ENCODE measurements around the gene ACADVL. TPM values are rescaled to one million over a fixed set of nuclear protein-coding genes. Genes with fewer than 3 reads are reported as not detected.

Gene ACADVL
- polyA plus RNA-seq, 1 of the 3 experiments (the other 2 are of a cell fraction), result 635 TPM

DNA sequence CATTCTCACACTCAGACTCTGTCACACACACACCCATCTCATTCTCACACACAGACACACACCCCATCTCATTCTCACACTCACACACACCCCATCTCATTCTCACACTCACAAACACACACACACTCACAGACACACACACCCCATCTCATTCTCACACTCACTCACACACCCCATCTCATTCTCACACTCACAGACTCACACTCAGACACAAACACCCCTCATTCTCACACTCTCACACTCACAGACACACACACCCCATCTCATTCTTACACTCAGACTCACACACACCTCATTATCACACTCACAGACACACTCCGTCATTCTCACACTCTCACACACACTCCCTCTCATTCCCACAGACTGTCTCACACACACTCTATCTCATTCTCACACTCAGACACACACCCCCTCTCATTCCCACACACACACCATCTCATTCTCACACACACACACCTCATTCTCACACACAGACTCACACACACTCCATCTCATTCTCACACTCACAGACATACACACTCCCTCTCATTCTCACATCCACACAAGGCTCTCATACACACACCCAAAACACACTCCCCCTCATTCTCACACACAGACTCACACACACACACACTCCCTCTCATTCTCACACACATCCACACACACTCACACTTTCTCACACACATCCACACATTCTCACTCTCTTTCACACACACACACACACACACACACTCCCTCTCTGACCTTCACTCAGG is 43.5 kb upstream of the ACADVL start:
- H3K79me2 ChIP-seq (ENCODE audit: insufficient read depth), result no peaks in the 10 kb centered on the region
- ChIA-PET POLR2A (interaction anchor here (0.6 kb wide), 1 partner anchor 228 kb away, joined by 3 read pairs; the partner anchor contains the start of gene TMEM256), CTCF (interaction anchor here (1.3 to 12.9 kb wide), 17 partner anchors 9 to 308 kb away, joined by 3 to 217 read pairs (median 10); partner anchors contain the start of genes ASGR2, POLR2A and SLC16A11)
- H3K9me3 ChIP-seq, result no peaks in the 10 kb centered on the region
- H3K4me2 ChIP-seq, result no peak overlapping the region
- no peaks in the 10 kb centered on the region for H3K36me3 ChIP-seq (replicated peaks in 1 of 2; ENCODE audit: control insufficient read depth in 1 of 2, insufficient read depth in 2 of 2, low read length in 1 of 2)
- H3K27ac ChIP-seq (ENCODE audit: low read depth in 2 of 2, low read length in 1 of 2), result no peak overlapping the region
- H2AFZ ChIP-seq (ENCODE audit: low read depth), result no peak overlapping the region
- H3K9ac ChIP-seq, result no peak overlapping the region
- H3K4me3 ChIP-seq (ENCODE audit: low read depth in 2 of 2, low read length in 1 of 2), result no peak overlapping the region
- H3K4me1 ChIP-seq (ENCODE audit: control insufficient read depth in 1 of 2, insufficient read depth in 2 of 2, low read depth in 1 of 2, low read length in 1 of 2), result peaks cover 0 to 8% of the 10 kb centered on the region in 2 experiments; a peak in 1 of 4 replicates
- TF ChIP-seq MXI1 (IDR thresholded peaks at IDR 0.05; ENCODE audit: low read depth, low read length) (no peak), FOSL2 (IDR thresholded peaks at IDR 0.05; ENCODE audit: borderline replicate concordance, low read depth) (no peak), RAD21 (IDR thresholded peaks at IDR 0.05; ENCODE audit: low read length) (no peak), FOXM1 (IDR thresholded peaks at IDR 0.05; ENCODE audit: low read depth) (no peak), GABPA (IDR thresholded peaks at IDR 0.05; ENCODE audit: low read depth) (no peak), TEAD4 (IDR thresholded peaks at IDR 0.05; ENCODE audit: borderline replicate concordance, insufficient read depth) (no peak), RCOR1 (IDR thresholded peaks at IDR 0.05; ENCODE audit: low read length) (no peak), TCF12 (IDR thresholded peaks at IDR 0.05) (no peak), NFIC (IDR thresholded peaks at IDR 0.05; ENCODE audit: borderline replicate concordance) (no peak), FOXJ3 (CRISPR knock-in tag; IDR thresholded peaks at IDR 0.05) (no peak)
- TF ChIP-seq, protein P1, sequence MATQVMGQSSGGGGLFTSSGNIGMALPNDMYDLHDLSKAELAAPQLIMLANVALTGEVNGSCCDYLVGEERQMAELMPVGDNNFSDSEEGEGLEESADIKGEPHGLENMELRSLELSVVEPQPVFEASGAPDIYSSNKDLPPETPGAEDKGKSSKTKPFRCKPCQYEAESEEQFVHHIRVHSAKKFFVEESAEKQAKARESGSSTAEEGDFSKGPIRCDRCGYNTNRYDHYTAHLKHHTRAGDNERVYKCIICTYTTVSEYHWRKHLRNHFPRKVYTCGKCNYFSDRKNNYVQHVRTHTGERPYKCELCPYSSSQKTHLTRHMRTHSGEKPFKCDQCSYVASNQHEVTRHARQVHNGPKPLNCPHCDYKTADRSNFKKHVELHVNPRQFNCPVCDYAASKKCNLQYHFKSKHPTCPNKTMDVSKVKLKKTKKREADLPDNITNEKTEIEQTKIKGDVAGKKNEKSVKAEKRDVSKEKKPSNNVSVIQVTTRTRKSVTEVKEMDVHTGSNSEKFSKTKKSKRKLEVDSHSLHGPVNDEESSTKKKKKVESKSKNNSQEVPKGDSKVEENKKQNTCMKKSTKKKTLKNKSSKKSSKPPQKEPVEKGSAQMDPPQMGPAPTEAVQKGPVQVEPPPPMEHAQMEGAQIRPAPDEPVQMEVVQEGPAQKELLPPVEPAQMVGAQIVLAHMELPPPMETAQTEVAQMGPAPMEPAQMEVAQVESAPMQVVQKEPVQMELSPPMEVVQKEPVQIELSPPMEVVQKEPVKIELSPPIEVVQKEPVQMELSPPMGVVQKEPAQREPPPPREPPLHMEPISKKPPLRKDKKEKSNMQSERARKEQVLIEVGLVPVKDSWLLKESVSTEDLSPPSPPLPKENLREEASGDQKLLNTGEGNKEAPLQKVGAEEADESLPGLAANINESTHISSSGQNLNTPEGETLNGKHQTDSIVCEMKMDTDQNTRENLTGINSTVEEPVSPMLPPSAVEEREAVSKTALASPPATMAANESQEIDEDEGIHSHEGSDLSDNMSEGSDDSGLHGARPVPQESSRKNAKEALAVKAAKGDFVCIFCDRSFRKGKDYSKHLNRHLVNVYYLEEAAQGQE (IDR thresholded peaks at IDR 0.05; ENCODE audit: low read depth, low read length), result no peak
- TF ChIP-seq, protein P2, sequence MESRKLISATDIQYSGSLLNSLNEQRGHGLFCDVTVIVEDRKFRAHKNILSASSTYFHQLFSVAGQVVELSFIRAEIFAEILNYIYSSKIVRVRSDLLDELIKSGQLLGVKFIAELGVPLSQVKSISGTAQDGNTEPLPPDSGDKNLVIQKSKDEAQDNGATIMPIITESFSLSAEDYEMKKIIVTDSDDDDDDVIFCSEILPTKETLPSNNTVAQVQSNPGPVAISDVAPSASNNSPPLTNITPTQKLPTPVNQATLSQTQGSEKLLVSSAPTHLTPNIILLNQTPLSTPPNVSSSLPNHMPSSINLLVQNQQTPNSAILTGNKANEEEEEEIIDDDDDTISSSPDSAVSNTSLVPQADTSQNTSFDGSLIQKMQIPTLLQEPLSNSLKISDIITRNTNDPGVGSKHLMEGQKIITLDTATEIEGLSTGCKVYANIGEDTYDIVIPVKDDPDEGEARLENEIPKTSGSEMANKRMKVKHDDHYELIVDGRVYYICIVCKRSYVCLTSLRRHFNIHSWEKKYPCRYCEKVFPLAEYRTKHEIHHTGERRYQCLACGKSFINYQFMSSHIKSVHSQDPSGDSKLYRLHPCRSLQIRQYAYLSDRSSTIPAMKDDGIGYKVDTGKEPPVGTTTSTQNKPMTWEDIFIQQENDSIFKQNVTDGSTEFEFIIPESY (IDR thresholded peaks at IDR 0.05; ENCODE audit: borderline replicate concordance, low read depth), result no peak
- H3K27me3 ChIP-seq (ENCODE audit: insufficient read depth), result no peaks in the 10 kb centered on the region
- 87% methylated on average over 1 of the region's 1 CpG for WGBS (ENCODE audit: low lambda C conversion rate)
- H3F3A ChIP-seq (replicated peaks; ENCODE audit: insufficient read depth), result peaks cover 3% of the 10 kb centered on the region
- no peaks in the 10 kb centered on the region for H4K20me1 ChIP-seq (ENCODE audit: insufficient read depth)
- no peaks in the 10 kb centered on the region for H3K9me2 ChIP-seq
- no peak for DNase-seq
